ENCODE data around the gene ZNF385D. TPM values are rescaled to one million over a fixed set of nuclear protein-coding genes. Genes with fewer than 3 reads are reported as not detected.
A peak's percentile ranks its signal among the peaks of the same experiment; 100 is the strongest.

ZNF385D gene
- total RNA-seq, 1 experiment from 2014 or later = 13.0 TPM

- TF ChIP-seq SIN3A (IDR thresholded peaks at IDR 0.05; ENCODE audit: borderline replicate concordance, insufficient read depth, low read depth, low read length) (no peak), TCF7L2 (IDR thresholded peaks at IDR 0.05; ENCODE audit: low read depth, low read length) (no peak), POLR2AphosphoS5 (IDR thresholded peaks at IDR 0.05; ENCODE audit: low read depth, low read length) (no peak), REST (IDR thresholded peaks at IDR 0.05; ENCODE audit: insufficient read depth in 1 of 2, low read depth in 2 of 2, low read length in 1 of 2) (no peak)
- TF ChIP-seq, protein P1, sequence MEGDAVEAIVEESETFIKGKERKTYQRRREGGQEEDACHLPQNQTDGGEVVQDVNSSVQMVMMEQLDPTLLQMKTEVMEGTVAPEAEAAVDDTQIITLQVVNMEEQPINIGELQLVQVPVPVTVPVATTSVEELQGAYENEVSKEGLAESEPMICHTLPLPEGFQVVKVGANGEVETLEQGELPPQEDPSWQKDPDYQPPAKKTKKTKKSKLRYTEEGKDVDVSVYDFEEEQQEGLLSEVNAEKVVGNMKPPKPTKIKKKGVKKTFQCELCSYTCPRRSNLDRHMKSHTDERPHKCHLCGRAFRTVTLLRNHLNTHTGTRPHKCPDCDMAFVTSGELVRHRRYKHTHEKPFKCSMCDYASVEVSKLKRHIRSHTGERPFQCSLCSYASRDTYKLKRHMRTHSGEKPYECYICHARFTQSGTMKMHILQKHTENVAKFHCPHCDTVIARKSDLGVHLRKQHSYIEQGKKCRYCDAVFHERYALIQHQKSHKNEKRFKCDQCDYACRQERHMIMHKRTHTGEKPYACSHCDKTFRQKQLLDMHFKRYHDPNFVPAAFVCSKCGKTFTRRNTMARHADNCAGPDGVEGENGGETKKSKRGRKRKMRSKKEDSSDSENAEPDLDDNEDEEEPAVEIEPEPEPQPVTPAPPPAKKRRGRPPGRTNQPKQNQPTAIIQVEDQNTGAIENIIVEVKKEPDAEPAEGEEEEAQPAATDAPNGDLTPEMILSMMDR (IDR thresholded peaks at IDR 0.05) = no peak
- Histone ChIP-seq H3K9me3 (ENCODE audit: control insufficient read depth, insufficient read depth, low read depth, low read length) (no peaks in the 10 kb centered on the region), H3K4me1 (ENCODE audit: control insufficient read depth, insufficient read depth, low read length) (no peaks in the 10 kb centered on the region), H3K27ac (ENCODE audit: low read length) (0 out of 2 replicates have a peak overlapping the region, but pooled peaks have one; percentile 12), H3K27me3 (ENCODE audit: control insufficient read depth, insufficient read depth, low read length) (no peaks in the 10 kb centered on the region), H3K4me3 (ENCODE audit: low read depth in 2 of 2, low read length in 2 of 2) (peak overlapping the region in 1 of 2 experiments; percentile 41; a peak in 2 of 4 replicates), H3K36me3 (ENCODE audit: control insufficient read depth, insufficient read depth, low read length) (no peaks in the 10 kb centered on the region)
- POLR2A ChIA-PET = no interaction called here
- CTCF ChIA-PET = no interaction called here
- intact Hi-C loops (cut with micrococcal nuclease; ENCODE audit: unreplicated experiment) = no loop called here
- ATAC-seq (no peak), DNase-seq (ENCODE audit: low read depth, low spot score) (no peak)
- in situ Hi-C loops (cut with HindIII; ENCODE audit: low pct_unique_long_range_greater_than_20kb, low sequenced_read_pairs) = no loop called here
- no TSS peak for BruUV-seq (replicated peaks)
These were observed 3.6 kb downstream of the ZNF385D start for GRCh38 chr3:21747376-21747775.

DNA sequence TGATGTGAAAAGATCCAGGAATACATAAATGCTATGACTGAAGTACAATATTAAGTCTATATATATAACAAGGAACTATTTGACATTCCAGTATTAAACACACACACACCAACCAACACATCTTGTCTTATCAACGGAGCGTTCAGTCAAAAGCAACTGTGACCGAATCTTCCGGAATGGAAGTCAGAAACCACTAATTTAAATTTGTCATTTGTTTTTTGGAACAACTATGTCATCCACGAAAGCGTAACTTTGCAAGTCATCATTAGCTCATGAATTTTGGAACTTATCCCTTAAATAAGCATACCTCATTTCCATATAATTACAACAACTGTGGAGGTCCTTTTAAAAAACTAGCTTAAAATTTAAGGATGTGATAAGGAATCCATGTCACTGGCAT lies 5.0 kb downstream of the ZNF385D start:
- in situ Hi-C loops (cut with HindIII; ENCODE audit: low pct_unique_long_range_greater_than_20kb, low sequenced_read_pairs) = no loop called here
- BruUV-seq (replicated peaks) = no TSS peak
- ChIA-PET CTCF (no interaction called here), POLR2A (no interaction called here)
- DNase-seq (ENCODE audit: low read depth, low spot score) (no peak), ATAC-seq (no peak)
- no peak overlapping the region for H3K27ac ChIP-seq (ENCODE audit: low read length)
- no peaks in the 10 kb centered on the region for H3K4me1 ChIP-seq (ENCODE audit: control insufficient read depth, insufficient read depth, low read length)
- H3K9me3 ChIP-seq (ENCODE audit: control insufficient read depth, insufficient read depth, low read depth, low read length) = no peaks in the 10 kb centered on the region
- H3K4me3 ChIP-seq (ENCODE audit: low read depth in 2 of 2, low read length in 2 of 2) = no peak overlapping the region
- TF ChIP-seq, protein P1 (IDR thresholded peaks at IDR 0.05) = no peak
- TF ChIP-seq REST (IDR thresholded peaks at IDR 0.05; ENCODE audit: insufficient read depth in 1 of 2, low read depth in 2 of 2, low read length in 1 of 2) = no peak
- TF ChIP-seq TCF7L2 (IDR thresholded peaks at IDR 0.05; ENCODE audit: low read depth, low read length) = no peak
- no peak for TF ChIP-seq POLR2AphosphoS5 (IDR thresholded peaks at IDR 0.05; ENCODE audit: low read depth, low read length)
- TF ChIP-seq SIN3A (IDR thresholded peaks at IDR 0.05; ENCODE audit: borderline replicate concordance, insufficient read depth, low read depth, low read length) = no peak
- H3K27me3 ChIP-seq (ENCODE audit: control insufficient read depth, insufficient read depth, low read length) = no peaks in the 10 kb centered on the region
- intact Hi-C loops (cut with micrococcal nuclease; ENCODE audit: unreplicated experiment) = no loop called here
- H3K36me3 ChIP-seq (ENCODE audit: control insufficient read depth, insufficient read depth, low read length) = no peaks in the 10 kb centered on the region
